Stimulated activated CD4-positive, alpha-beta T cell treated with anti-CD3 and anti-CD28 coated beads, Interleukin-12 subunit alpha, Interleukin-12 subunit beta, amount 100 ng/mL, for 4 hours (primary cell): Measurements from ENCODE around the gene CDK17.
"Not testable (repeated sequence)": the region's sequence is repeated elsewhere in the genome, so short reads cannot be mapped to it uniquely, and the experiment has no call there.

Experiments used
- DNase-seq: peaks from one replicate; pipeline ENCODE4 v3.0.0-alpha.2; 2020

Gene CDK17

GRCh38 chr12:96399919-96400630 is at the start of gene CDK17:
Gene CDK17, minus strand, starts transcription at chr12:96400439. Its CDS starts 65,603 bp downstream, at chr12:96334836.
- peak; percentile 82 for DNase-seq

DNA sequence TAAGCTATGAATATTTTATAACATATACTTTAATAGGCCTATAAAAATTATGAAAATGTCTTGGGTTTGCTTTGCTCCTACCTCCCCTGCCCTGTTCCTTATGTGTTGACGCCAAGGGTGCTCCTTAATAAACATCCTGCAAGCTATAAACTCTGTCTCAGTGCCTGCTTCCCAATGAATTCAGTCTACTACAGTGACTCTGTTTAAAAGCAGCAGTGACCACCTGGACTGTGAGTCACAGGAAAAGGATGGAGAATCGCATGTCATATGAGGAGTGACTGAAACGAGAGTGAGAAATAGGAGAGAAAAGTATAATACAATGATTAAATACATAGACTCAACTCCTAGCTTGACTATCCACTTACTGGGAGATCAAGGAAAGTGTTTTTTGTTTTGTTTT is 48.1 kb upstream of the CDK17 start:
- no peak for DNase-seq

GRCh38 chr12:96447256-96447655 is 47.0 kb upstream of the CDK17 start:
- no peak for DNase-seq

DNA sequence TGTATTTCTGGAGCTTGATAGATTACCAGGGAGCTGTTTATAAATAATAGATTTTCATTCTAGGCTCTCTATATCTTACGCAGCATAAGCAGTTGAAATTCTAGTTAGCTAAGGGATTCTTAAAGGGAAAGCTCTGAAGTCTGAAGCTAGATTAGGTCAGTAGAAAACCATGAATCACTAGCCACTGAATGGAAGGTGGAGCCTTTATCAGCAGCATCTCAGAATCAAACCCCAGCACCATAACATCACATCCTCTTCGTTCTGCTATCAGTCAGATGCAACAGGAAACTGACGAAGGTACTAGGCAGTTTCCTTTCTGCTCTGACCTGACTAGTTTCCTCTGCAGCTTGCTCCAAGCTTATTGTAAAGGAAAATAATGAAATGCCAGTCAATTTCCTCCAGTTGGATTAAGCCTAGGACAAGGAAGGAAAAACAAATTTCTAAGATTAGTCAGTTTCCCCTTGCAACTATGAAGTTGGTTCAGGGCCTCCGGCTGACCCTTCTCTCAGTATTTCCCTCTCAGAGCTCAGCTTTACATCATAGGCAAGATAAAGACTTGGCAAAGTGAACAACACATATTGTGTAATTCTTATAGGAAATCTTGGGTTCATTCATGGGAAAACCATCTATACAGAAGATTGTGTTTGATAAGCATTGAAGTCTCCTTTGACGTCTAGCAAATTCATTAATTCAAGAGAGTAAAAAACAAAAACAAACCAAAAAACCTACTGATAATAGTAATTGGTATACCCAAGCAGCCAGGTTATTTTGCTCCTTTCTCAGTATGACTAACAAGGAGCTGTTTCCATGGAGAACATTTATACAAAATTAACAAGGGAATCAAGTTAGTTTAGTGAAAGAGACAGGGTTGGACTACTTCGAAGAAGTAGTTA is 45.7 kb upstream of the CDK17 start:
- DNase-seq, result no peak

DNA sequence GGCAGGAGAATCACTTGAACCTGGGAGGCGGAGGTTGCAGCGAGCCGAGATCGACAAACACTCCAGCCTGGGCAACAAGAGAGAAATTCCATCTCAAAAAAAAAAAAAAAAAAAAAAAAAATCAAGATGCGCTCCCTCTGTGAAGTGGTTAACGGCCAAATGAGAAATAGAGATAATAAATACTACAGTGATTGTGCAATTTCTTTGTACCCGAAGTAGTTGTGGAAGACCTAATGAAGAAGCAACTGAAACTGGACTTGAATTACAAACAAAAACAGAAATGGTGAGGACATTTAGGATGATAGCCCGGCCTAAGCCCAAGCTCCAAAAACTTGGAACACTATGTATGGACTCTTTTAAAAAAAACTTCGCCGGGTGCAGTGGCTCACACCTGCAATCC is 44.2 kb upstream of the CDK17 start:
- no peak for DNase-seq

DNA sequence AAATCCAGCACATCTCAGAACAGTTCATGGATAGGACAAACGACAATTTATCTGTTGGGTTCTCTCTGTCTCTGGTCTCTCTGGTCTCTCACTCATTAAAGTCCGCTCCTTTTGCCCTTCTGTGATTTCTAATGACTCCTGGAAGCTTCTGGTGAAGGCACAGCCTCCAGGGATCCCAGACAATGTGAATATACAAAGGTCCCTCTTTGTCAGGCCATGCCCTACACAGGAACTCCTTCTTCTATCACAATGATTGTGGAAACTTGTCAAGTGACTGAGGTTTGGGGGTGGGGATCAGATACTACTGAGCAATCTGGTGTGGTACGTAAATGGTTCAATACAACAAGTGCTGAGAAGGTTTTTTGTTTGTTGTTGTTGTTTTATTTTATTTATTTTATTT is 42.7 kb upstream of the CDK17 start:
- no peak for DNase-seq

GRCh38 chr12:96441816-96442215 is 41.6 kb upstream of the CDK17 start:
- DNase-seq, result no peak

- DNase-seq, result no peak
Measured at GRCh38 chr12:96438330-96438729, 38.1 kb upstream of the CDK17 start.

DNA sequence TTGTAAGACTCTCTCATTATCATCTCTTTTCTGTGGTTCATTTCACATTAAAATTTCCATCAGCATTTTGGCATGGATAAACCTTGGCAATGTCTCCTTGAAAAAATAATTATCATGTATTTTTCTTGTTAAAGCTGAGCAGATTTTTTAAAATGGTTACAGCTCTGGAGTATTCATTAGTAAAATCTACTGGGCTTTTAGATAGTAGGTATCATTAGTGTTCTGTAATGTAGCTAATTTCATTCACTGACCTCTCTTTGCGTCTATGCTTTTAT is 36.9 kb upstream of the CDK17 start:
- DNase-seq, result no peak

GRCh38 chr12:96436366-96437170 is 36.3 kb upstream of the CDK17 start:
- no peak for DNase-seq

DNA sequence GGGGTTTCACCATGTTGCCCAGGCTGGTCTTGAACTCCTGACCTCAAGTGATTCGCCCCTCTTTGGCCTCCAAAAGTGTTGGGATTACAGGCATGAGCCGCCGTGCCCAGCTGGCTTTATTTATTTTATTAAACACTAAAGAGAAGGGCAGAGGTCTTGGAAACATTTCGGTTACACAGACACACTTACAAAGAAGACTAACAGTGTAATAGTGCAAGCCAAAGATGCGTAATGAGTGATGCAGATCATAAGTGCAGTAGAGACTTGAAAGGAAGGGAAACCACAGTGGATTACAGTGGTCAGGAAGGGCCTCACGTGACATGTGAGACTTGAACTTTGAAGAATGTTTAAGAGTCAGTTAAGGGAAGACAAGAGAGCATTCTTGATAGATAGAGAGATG is 33.9 kb upstream of the CDK17 start:
- DNase-seq, result peak; percentile 26

- DNase-seq, result not testable (repeated sequence)
Measured at GRCh38 chr12:96432496-96433321, 32.5 kb upstream of the CDK17 start.

DNA sequence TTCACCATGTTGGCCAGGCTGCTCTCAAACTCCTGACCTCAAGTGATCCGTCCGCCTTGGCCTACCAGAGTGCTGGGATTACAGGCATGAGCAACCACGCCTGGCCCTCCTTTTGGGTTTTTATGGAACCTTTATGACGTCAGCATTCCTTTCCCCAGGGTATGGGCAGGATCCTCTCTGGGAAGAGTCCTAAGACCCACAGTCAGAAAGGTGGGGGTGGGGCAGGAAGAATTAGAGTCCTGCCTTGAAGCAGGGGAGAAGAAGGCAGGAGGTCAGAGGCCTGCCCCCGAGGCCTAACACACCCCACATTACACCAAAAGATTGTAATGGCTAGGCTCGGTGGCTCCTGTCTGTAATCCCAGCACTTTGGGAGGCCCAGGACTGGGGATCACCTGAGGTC is 30.8 kb upstream of the CDK17 start:
- DNase-seq, result no peak

GRCh38 chr12:96427269-96427729 is 27.1 kb upstream of the CDK17 start:
- no peak for DNase-seq

DNA sequence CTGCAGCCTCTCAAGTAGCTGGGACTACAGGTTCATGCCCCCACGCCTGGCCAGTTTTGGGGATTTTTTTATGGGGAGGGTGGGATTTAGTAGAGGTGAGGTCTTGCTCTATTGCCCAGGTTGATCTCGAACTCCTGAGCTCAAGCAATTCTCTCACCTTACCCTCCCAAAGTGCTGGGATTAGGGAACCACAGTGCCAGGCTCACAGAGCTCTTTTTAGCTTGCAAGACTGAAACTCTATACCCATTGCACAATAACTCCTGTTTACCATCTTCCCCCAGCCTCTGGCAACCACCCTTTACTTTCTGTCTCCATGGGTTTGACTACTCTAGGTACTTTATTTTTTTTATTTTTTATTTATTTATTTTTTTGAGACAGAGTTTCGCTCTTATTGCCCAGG is 25.7 kb upstream of the CDK17 start:
- no peak for DNase-seq

GRCh38 chr12:96425321-96425720 is 25.1 kb upstream of the CDK17 start:
- DNase-seq, result no peak

DNA sequence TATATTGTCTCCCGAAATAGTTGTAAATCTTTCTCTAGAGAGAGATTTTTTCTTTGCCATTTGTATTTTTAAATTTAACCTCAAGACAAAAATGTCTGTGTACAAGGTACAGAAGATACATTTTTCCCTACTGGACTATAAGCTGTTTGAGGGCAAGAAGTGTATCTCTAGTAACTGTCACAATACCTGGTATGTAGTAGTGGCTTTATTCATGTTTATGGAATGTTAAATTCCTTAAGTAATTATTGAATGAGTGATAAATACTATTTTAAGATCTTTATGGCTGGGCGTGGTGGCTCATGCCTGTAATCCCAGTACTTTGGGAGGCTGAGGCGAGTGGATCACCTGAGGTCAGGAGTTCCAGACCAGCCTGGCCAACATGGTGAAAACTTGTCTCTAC is 24.4 kb upstream of the CDK17 start:
- DNase-seq, result no peak

- DNase-seq, result no peak
Measured at GRCh38 chr12:96422192-96422591, 22.0 kb upstream of the CDK17 start.

- no peak for DNase-seq
Measured at GRCh38 chr12:96421014-96421413, 20.8 kb upstream of the CDK17 start.

DNA sequence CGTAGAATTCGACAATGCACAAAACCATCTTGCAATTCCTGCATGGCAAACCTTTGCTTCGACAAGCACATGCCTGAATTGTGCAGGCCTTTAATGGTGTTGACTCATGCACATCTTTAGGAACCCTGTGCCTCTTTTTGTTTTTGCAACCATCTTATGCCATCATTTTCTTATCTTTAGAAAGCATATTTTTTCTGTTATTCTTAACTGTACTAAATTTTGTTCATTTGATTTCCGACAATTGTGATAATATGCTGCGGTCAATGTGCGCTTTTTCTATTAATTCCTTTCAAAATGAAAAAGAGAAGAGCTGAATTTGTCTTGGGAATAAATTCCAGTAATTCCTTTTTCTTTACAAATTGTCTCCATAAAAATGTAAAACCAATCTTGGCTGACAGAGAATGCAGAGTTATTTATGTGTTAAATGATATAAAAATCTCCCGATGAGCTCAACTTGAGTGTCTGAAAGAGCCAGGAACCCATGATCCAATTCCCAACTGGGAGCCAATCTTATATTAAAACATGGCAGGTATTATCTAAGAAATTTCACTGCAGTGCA is 20.1 kb upstream of the CDK17 start:
- DNase-seq, result no peak

- DNase-seq, result no peak
Measured at GRCh38 chr12:96419576-96420276, 19.5 kb upstream of the CDK17 start.

DNA sequence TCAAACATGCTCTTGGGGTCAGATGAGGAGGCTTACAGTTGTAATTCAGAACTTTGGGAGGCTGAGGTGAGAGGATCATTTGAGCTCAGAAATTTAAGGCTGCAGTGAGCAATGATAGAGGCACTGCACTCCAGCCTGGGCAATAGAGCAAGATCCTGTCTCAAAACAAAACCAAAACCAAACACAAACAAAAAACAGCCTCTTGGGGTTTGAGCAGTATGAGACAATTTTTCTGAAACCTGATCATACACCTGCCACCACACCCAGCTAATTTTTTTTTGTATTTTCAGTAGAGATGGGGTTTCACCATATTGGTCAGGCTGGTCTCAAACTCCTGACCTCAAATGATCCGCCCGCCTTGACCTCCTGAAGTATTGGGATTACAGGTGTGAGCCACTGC is 17.4 kb upstream of the CDK17 start:
- not testable (repeated sequence) for DNase-seq
